ENCODE data around the gene RPRD1B. TPM values are rescaled to one million over a fixed set of nuclear protein-coding genes. Genes with fewer than 3 reads are reported as not detected.

Gene RPRD1B
- total and polyA plus RNA-seq, 2 of the 4 experiments (the other 2 are of a cell fraction) = 8.4 to 9.9 TPM

DNA sequence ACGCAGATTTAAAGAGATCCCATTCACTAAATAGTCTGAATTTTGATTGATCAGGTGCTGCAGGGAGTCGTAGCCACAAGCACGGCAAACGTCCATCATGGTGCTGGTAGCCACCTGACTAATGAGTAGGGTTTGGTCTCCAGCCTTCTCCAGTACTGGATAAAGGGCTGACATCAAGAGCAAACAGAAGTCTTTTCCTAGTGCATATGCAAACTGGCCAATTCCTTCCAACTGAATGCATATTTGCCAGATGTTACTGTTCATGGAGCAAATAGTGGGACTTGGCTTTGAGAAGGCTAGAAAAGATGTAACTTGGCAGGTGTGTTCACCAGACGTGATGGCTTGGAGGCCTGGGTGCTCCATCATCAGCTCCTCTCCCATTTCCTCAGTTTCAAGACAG, 21.9 kb upstream of the RPRD1B start:
- no peak for ATAC-seq (ENCODE audit: low read depth)
- no peak overlapping the region for H2AFZ ChIP-seq (replicated peaks; ENCODE audit: low read length, poor library complexity)
- no CpG with 5 or more reads among the region's 5 CpGs for WGBS, 2 experiments (ENCODE audit: extremely low coverage in 2 of 2, insufficient read length in 1 of 2)
- H2AK9ac ChIP-seq (replicated peaks; ENCODE audit: low read depth, low read length, poor library complexity) = no peak overlapping the region
- no peak overlapping the region for H3K4me3 ChIP-seq (ENCODE audit: insufficient read depth, low read depth, low read length)
- H4K91ac ChIP-seq (ENCODE audit: insufficient read depth, low read depth, low read length) = no peak overlapping the region
- H4K8ac ChIP-seq (ENCODE audit: low read depth in 2 of 2, low read length in 2 of 2) = no peak overlapping the region
- H4K5ac ChIP-seq (ENCODE audit: low read depth, low read length) = no peak overlapping the region
- no peak overlapping the region for H2AK5ac ChIP-seq (ENCODE audit: low read depth, low read length)
- intact Hi-C loops (cut with micrococcal nuclease) = no loop called here
- H3K23ac ChIP-seq (ENCODE audit: low read depth, low read length) = no peak overlapping the region
- H2BK20ac ChIP-seq (ENCODE audit: low read depth, low read length) = no peak overlapping the region
- BruUV-seq (replicated peaks) = no TSS peak
- no peaks in the 10 kb centered on the region for H3K27me3 ChIP-seq (ENCODE audit: control insufficient read depth, insufficient read depth, low read length)
- no peak overlapping the region for H3K14ac ChIP-seq (replicated peaks; ENCODE audit: low read depth, low read length)
- in situ Hi-C loops (cut with MboI; ENCODE audit: low sequenced_read_pairs) = no loop called here
- no peak overlapping the region for H2BK120ac ChIP-seq (ENCODE audit: low read depth, low read length)
- TF ChIP-seq CHD1 (IDR thresholded peaks at IDR 0.05; ENCODE audit: low read depth, low read length) (no peak), BHLHE40 (IDR thresholded peaks at IDR 0.05; ENCODE audit: low read depth, low read length) (no peak), RCOR1 (IDR thresholded peaks at IDR 0.05; ENCODE audit: insufficient replicate concordance, low read length) (no peak), RFX5 (IDR thresholded peaks at IDR 0.05; ENCODE audit: low read depth, low read length) (no peak), MAFK (IDR thresholded peaks at IDR 0.05; ENCODE audit: low read depth, low read length) (no peak), MXI1 (IDR thresholded peaks at IDR 0.05; ENCODE audit: borderline replicate concordance, low read depth, low read length) (no peak), POLR2A (IDR thresholded peaks at IDR 0.05; ENCODE audit: low read depth, low read length) (no peak), CEBPB (IDR thresholded peaks at IDR 0.05; ENCODE audit: low read depth, low read length) (no peak), MAZ (IDR thresholded peaks at IDR 0.05; ENCODE audit: borderline replicate concordance, low read depth, low read length) (no peak), FOS (IDR thresholded peaks at IDR 0.05; ENCODE audit: low read depth, low read length) (no peak), SMC3 (IDR thresholded peaks at IDR 0.05; ENCODE audit: low read depth, low read length) (no peak), RAD21 (IDR thresholded peaks at IDR 0.05; ENCODE audit: low read length) (no peak), NFE2L2 (IDR thresholded peaks at IDR 0.05; ENCODE audit: low read depth, low read length) (no peak)
- TF ChIP-seq, protein P1, sequence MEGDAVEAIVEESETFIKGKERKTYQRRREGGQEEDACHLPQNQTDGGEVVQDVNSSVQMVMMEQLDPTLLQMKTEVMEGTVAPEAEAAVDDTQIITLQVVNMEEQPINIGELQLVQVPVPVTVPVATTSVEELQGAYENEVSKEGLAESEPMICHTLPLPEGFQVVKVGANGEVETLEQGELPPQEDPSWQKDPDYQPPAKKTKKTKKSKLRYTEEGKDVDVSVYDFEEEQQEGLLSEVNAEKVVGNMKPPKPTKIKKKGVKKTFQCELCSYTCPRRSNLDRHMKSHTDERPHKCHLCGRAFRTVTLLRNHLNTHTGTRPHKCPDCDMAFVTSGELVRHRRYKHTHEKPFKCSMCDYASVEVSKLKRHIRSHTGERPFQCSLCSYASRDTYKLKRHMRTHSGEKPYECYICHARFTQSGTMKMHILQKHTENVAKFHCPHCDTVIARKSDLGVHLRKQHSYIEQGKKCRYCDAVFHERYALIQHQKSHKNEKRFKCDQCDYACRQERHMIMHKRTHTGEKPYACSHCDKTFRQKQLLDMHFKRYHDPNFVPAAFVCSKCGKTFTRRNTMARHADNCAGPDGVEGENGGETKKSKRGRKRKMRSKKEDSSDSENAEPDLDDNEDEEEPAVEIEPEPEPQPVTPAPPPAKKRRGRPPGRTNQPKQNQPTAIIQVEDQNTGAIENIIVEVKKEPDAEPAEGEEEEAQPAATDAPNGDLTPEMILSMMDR (conservative IDR thresholded peaks at IDR 0.05; ENCODE audit: low read depth, low read length) = no peak
- TF ChIP-seq, protein P2, sequence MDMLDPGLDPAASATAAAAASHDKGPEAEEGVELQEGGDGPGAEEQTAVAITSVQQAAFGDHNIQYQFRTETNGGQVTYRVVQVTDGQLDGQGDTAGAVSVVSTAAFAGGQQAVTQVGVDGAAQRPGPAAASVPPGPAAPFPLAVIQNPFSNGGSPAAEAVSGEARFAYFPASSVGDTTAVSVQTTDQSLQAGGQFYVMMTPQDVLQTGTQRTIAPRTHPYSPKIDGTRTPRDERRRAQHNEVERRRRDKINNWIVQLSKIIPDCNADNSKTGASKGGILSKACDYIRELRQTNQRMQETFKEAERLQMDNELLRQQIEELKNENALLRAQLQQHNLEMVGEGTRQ (IDR thresholded peaks at IDR 0.05; ENCODE audit: low read depth, low read length) = no peak
- TF ChIP-seq, protein P3, sequence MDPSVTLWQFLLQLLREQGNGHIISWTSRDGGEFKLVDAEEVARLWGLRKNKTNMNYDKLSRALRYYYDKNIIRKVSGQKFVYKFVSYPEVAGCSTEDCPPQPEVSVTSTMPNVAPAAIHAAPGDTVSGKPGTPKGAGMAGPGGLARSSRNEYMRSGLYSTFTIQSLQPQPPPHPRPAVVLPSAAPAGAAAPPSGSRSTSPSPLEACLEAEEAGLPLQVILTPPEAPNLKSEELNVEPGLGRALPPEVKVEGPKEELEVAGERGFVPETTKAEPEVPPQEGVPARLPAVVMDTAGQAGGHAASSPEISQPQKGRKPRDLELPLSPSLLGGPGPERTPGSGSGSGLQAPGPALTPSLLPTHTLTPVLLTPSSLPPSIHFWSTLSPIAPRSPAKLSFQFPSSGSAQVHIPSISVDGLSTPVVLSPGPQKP (IDR thresholded peaks at IDR 0.05; ENCODE audit: borderline replicate concordance, low read depth, low read length) = no peak
- H2BK5ac ChIP-seq (ENCODE audit: low read depth, low read length, poor library complexity, severe bottlenecking) = no peak overlapping the region
- no peak overlapping the region for H3K4ac ChIP-seq (ENCODE audit: low read depth, low read length)
- H3K9me3 ChIP-seq (ENCODE audit: control insufficient read depth, insufficient read depth, low read length) = no peaks in the 10 kb centered on the region
- no peaks in the 10 kb centered on the region for H3K4me1 ChIP-seq (ENCODE audit: control insufficient read depth, insufficient read depth, low read length)
- dilution Hi-C loops (cut with HindIII; ENCODE audit: low sequenced_read_pairs, unreplicated experiment) = no loop called here
- no peak overlapping the region for H3K56ac ChIP-seq (ENCODE audit: extremely low read depth, insufficient read depth, low read length)
- H3K27ac ChIP-seq (ENCODE audit: insufficient read depth, low read length) = no peak overlapping the region
- no peak overlapping the region for H3K9ac ChIP-seq (ENCODE audit: low read depth, low read length)
- 0 out of 2 replicates have a peak, but pooled peaks cover 3% of the 10 kb centered on the region for H4K20me1 ChIP-seq (ENCODE audit: insufficient read depth, low read length)
- DNase-seq = no peak
- no peak overlapping the region for H3K4me2 ChIP-seq (ENCODE audit: low read depth, low read length)
- CTCF ChIA-PET = no interaction called here
- H3K79me1 ChIP-seq (ENCODE audit: low read depth in 1 of 2, low read length in 2 of 2) = peaks cover 49 to 61% of the 10 kb centered on the region in 2 experiments
- H2BK15ac ChIP-seq (ENCODE audit: low read depth, low read length) = no peak overlapping the region
- H3K36me3 ChIP-seq (ENCODE audit: control insufficient read depth, insufficient read depth, low read length) = peaks cover 28% of the 10 kb centered on the region
- no peak overlapping the region for H3K18ac ChIP-seq (ENCODE audit: low read depth, low read length)
- peaks cover 8% of the 10 kb centered on the region for H3K9me1 ChIP-seq (ENCODE audit: insufficient read depth, low read length)
- POLR2A ChIA-PET (ENCODE audit: unreplicated experiment) = no interaction called here

All from IMR-90 (cell line).